PFSK-1 (cell line): Measurements from ENCODE around the gene ACIN1.

Source experiments
- POLR2AphosphoS5 ChIP-seq: IDR thresholded peaks from 2 replicates; pipeline ENCODE4 v1.6.1; 2012; ENCODE audit warnings: low read depth, mild to moderate bottlenecking, control low read depth, low read length, moderate library complexity
- REST ChIP-seq, 2 experiments: IDR thresholded peaks; 2 replicates each; pipeline versions ENCODE4 v1.6.1 to v1.8.0; 2011 to 2012; ENCODE audit warnings: low read depth in 2 of 2, low read length in 2 of 2, control low read depth in 1 of 2, inconsistent platforms in 1 of 2, mild to moderate bottlenecking in 1 of 2, moderate library complexity in 1 of 2; ENCODE audit not compliant: insufficient read depth in 1 of 2
- TAF1 ChIP-seq: IDR thresholded peaks from 2 replicates; pipeline ENCODE4 v1.6.1; 2012; ENCODE audit warnings: low read length, control low read depth, borderline replicate concordance; ENCODE audit not compliant: insufficient read depth

- TF ChIP-seq REST (IDR thresholded peaks at IDR 0.05; ENCODE audit: insufficient read depth in 1 of 2, low read depth in 2 of 2, low read length in 2 of 2) (no peak), POLR2AphosphoS5 (no peak), TAF1 (no peak)
Measured at GRCh38 chr14:23015618-23016017, 79.3 kb downstream of the ACIN1 start.
